Measurements from ENCODE around the gene KRT23.
A peak's percentile ranks its signal among the peaks of the same experiment; 100 is the strongest.
"Not testable (repeated sequence)": the region's sequence is repeated elsewhere in the genome, so short reads cannot be mapped to it uniquely, and the experiment has no call there.

KRT23 gene

GRCh38 chr17:40947929-40948328 lies 10.5 kb upstream of the KRT23 start:
- no peak for DNase-seq

GRCh38 chr17:40945414-40945813 lies 8.0 kb upstream of the KRT23 start:
- DNase-seq: no peak

GRCh38 chr17:40944531-40944930 lies 7.1 kb upstream of the KRT23 start:
- no peak for DNase-seq

GRCh38 chr17:40942553-40942952 lies 5.1 kb upstream of the KRT23 start:
- DNase-seq: no peak

GRCh38 chr17:40940266-40940665 lies 2.8 kb upstream of the KRT23 start:
- DNase-seq: no peak

GRCh38 chr17:40938981-40939380 lies 1.5 kb upstream of the KRT23 start:
- no peak for DNase-seq

GRCh38 chr17:40936976-40937375 lies 470 bp downstream of the KRT23 start:
- DNase-seq: no peak

- DNase-seq: no peak
Measured at GRCh38 chr17:40936437-40936971, 942 bp downstream of the KRT23 start.

GRCh38 chr17:40935624-40936023 lies 1.8 kb downstream of the KRT23 start:
- DNase-seq: no peak

- no peak for DNase-seq
Measured at GRCh38 chr17:40932608-40933007, 4.8 kb downstream of the KRT23 start.

- DNase-seq: no peak
Measured at GRCh38 chr17:40931311-40931710, 6.1 kb downstream of the KRT23 start.

GRCh38 chr17:40926341-40926740 lies 11.1 kb downstream of the KRT23 start:
- no peak for DNase-seq

GRCh38 chr17:40922239-40922638 lies 15.2 kb downstream of the KRT23 start:
- no peak for DNase-seq

- DNase-seq: no peak
Measured at GRCh38 chr17:40921026-40921425, 16.4 kb downstream of the KRT23 start.

GRCh38 chr17:40917116-40917515 lies 20.3 kb downstream of the KRT23 start:
- not testable (repeated sequence) for DNase-seq

- DNase-seq: no peak
Measured at GRCh38 chr17:40916366-40916765, 21.1 kb downstream of the KRT23 start.

GRCh38 chr17:40915721-40916256 lies 21.7 kb downstream of the KRT23 start:
- DNase-seq: no peak

- DNase-seq: no peak
Measured at GRCh38 chr17:40915199-40915661, 22.2 kb downstream of the KRT23 start.

GRCh38 chr17:40914075-40914855 lies 23.2 kb downstream of the KRT23 start:
- no peak for DNase-seq

- DNase-seq: no peak
Measured at GRCh38 chr17:40912486-40913210, 24.8 kb downstream of the KRT23 start.

GRCh38 chr17:40910441-40910841 lies 27.0 kb downstream of the KRT23 start:
- no peak for DNase-seq

GRCh38 chr17:40909755-40910154 lies 27.7 kb downstream of the KRT23 start:
- DNase-seq: no peak

GRCh38 chr17:40909351-40909750 lies 28.1 kb downstream of the KRT23 start:
- peak in 2 of 4 experiments; percentile 24 to 43 for DNase-seq

- no peak for DNase-seq
Measured at GRCh38 chr17:40906613-40907012, 30.8 kb downstream of the KRT23 start.

Measured in activated naive CD4-positive, alpha-beta T cell (primary cell).